ENCODE data around the gene SLC25A36.
A peak's percentile ranks its signal among the peaks of the same experiment; 100 is the strongest.

The SLC25A36 gene

GRCh38 chr3:140911822-140912221, 29.8 kb upstream of the SLC25A36 start:
- Histone ChIP-seq H3K9ac (ENCODE audit: low read length) (no peak overlapping the region), H3K27ac (ENCODE audit: low read depth, low read length) (no peak overlapping the region), H3K4me1 (ENCODE audit: control insufficient read depth, insufficient read depth, low read length) (no peaks in the 10 kb centered on the region), H3K36me3 (ENCODE audit: control insufficient read depth, insufficient read depth, low read length) (no peaks in the 10 kb centered on the region), H3K4me3 (ENCODE audit: low read depth, low read length) (no peak overlapping the region), H3K9me3 (ENCODE audit: control insufficient read depth, insufficient read depth, low read depth, low read length) (no peaks in the 10 kb centered on the region), H3K27me3 (ENCODE audit: control insufficient read depth, insufficient read depth, low read length) (peaks cover 12% of the 10 kb centered on the region)

GRCh38 chr3:140913728-140914127, 27.9 kb upstream of the SLC25A36 start:
- H3K36me3 ChIP-seq (ENCODE audit: control insufficient read depth, insufficient read depth, low read length): no peaks in the 10 kb centered on the region
- no peaks in the 10 kb centered on the region for H3K9me3 ChIP-seq (ENCODE audit: control insufficient read depth, insufficient read depth, low read depth, low read length)
- H3K9ac ChIP-seq (ENCODE audit: low read length): no peak overlapping the region
- H3K4me3 ChIP-seq (ENCODE audit: low read depth, low read length): no peak overlapping the region
- H3K4me1 ChIP-seq (ENCODE audit: control insufficient read depth, insufficient read depth, low read length): no peaks in the 10 kb centered on the region
- H3K27ac ChIP-seq (ENCODE audit: low read depth, low read length): no peak overlapping the region
- H3K27me3 ChIP-seq (ENCODE audit: control insufficient read depth, insufficient read depth, low read length): peaks cover 18% of the 10 kb centered on the region

GRCh38 chr3:140914384-140914945, 27.2 kb upstream of the SLC25A36 start:
- no peaks in the 10 kb centered on the region for H3K9me3 ChIP-seq (ENCODE audit: control insufficient read depth, insufficient read depth, low read depth, low read length)
- H3K4me1 ChIP-seq (ENCODE audit: control insufficient read depth, insufficient read depth, low read length): no peaks in the 10 kb centered on the region
- H3K4me3 ChIP-seq (ENCODE audit: low read depth, low read length): no peak overlapping the region
- H3K27me3 ChIP-seq (ENCODE audit: control insufficient read depth, insufficient read depth, low read length): peaks cover 18% of the 10 kb centered on the region
- no peak overlapping the region for H3K27ac ChIP-seq (ENCODE audit: low read depth, low read length)
- no peak overlapping the region for H3K9ac ChIP-seq (ENCODE audit: low read length)
- H3K36me3 ChIP-seq (ENCODE audit: control insufficient read depth, insufficient read depth, low read length): no peaks in the 10 kb centered on the region

GRCh38 chr3:140916603-140917002, 25.0 kb upstream of the SLC25A36 start:
- no peak overlapping the region for H3K9ac ChIP-seq (ENCODE audit: low read length)
- peaks cover 24% of the 10 kb centered on the region for H3K27me3 ChIP-seq (ENCODE audit: control insufficient read depth, insufficient read depth, low read length)
- no peak overlapping the region for H3K4me3 ChIP-seq (ENCODE audit: low read depth, low read length)
- H3K27ac ChIP-seq (ENCODE audit: low read depth, low read length): no peak overlapping the region
- no peaks in the 10 kb centered on the region for H3K9me3 ChIP-seq (ENCODE audit: control insufficient read depth, insufficient read depth, low read depth, low read length)
- H3K4me1 ChIP-seq (ENCODE audit: control insufficient read depth, insufficient read depth, low read length): no peaks in the 10 kb centered on the region
- H3K36me3 ChIP-seq (ENCODE audit: control insufficient read depth, insufficient read depth, low read length): no peaks in the 10 kb centered on the region

DNA sequence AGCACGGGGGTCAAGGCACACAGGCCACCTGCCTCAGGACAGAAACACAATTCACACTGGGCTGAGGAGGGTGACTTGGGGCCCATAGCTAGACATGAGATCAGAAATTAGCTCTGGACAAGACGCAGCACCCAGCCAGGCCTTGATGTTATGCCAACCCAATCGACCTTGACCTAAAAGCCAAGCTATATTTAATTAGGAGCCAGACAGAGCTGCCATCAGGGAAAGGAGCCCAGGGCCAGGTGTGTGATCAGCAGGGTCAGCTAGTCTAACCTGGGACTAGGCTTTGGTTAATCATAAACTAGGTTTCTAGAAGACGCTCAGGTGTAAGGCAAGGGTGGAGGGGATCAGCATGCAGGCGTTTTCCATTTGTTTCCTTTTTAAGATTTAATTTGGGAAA, 23.9 kb upstream of the SLC25A36 start:
- H3K27me3 ChIP-seq (ENCODE audit: control insufficient read depth, insufficient read depth, low read length): peaks cover 24% of the 10 kb centered on the region
- H3K9ac ChIP-seq (ENCODE audit: low read length): no peak overlapping the region
- no peaks in the 10 kb centered on the region for H3K4me1 ChIP-seq (ENCODE audit: control insufficient read depth, insufficient read depth, low read length)
- H3K36me3 ChIP-seq (ENCODE audit: control insufficient read depth, insufficient read depth, low read length): no peaks in the 10 kb centered on the region
- no peaks in the 10 kb centered on the region for H3K9me3 ChIP-seq (ENCODE audit: control insufficient read depth, insufficient read depth, low read depth, low read length)
- no peak overlapping the region for H3K27ac ChIP-seq (ENCODE audit: low read depth, low read length)
- H3K4me3 ChIP-seq (ENCODE audit: low read depth, low read length): no peak overlapping the region

DNA sequence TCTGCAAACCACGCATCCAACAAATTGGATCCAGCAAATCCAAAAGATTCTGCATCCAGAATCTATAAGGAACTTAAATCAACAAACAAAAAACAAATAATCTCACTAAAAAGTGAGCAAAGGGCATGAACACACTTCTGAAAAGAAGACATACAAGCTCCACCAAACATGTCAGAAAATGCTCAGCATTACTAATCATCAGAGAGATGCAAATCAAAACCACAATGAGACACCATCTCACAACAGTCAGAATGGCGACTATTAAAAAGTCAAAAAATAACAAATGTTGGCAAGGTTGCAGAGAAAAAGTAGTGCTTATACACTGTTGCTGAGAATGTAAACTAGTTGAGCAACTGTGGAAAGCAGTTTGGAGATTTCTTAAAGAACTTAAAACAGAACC, 21.6 kb upstream of the SLC25A36 start:
- H3K9me3 ChIP-seq (ENCODE audit: control insufficient read depth, insufficient read depth, low read depth, low read length): no peaks in the 10 kb centered on the region
- no peak overlapping the region for H3K4me3 ChIP-seq (ENCODE audit: low read depth, low read length)
- H3K27ac ChIP-seq (ENCODE audit: low read depth, low read length): no peak overlapping the region
- no peak overlapping the region for H3K9ac ChIP-seq (ENCODE audit: low read length)
- no peaks in the 10 kb centered on the region for H3K36me3 ChIP-seq (ENCODE audit: control insufficient read depth, insufficient read depth, low read length)
- no peaks in the 10 kb centered on the region for H3K4me1 ChIP-seq (ENCODE audit: control insufficient read depth, insufficient read depth, low read length)
- H3K27me3 ChIP-seq (ENCODE audit: control insufficient read depth, insufficient read depth, low read length): peaks cover 24% of the 10 kb centered on the region

DNA sequence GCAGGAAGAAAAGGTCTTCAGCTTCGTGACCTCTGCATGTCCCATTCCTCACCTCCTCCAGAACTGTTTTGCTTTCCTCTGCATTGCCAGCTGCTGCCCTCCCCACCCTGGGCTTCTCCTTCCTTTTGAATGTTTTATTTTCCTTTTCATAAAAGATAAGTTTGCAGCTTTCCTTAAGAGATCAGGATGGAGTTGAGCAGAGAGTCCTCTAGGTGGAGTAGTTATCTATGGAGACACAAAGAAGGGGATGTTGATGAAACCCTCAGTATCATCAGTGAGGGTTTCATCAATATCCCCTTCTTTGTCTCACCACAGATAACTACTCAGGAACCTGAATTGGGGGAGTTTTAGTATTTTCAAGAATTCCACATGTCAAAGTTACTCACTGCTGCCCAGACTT, 19.0 kb upstream of the SLC25A36 start:
- Histone ChIP-seq H3K27me3 (ENCODE audit: control insufficient read depth, insufficient read depth, low read length) (peaks cover 10% of the 10 kb centered on the region; the same call in 1 of the 2 replicates), H3K9me3 (ENCODE audit: control insufficient read depth, insufficient read depth, low read depth, low read length) (no peaks in the 10 kb centered on the region), H3K36me3 (ENCODE audit: control insufficient read depth, insufficient read depth, low read length) (no peaks in the 10 kb centered on the region), H3K4me3 (ENCODE audit: low read depth, low read length) (no peak overlapping the region), H3K4me1 (ENCODE audit: control insufficient read depth, insufficient read depth, low read length) (no peaks in the 10 kb centered on the region), H3K27ac (ENCODE audit: low read depth, low read length) (no peak overlapping the region), H3K9ac (ENCODE audit: low read length) (no peak overlapping the region)

GRCh38 chr3:140924097-140924873, 17.4 kb upstream of the SLC25A36 start:
- H3K9ac ChIP-seq (ENCODE audit: low read length): no peak overlapping the region
- no peak overlapping the region for H3K4me3 ChIP-seq (ENCODE audit: low read depth, low read length)
- H3K27ac ChIP-seq (ENCODE audit: low read depth, low read length): no peak overlapping the region
- no peaks in the 10 kb centered on the region for H3K36me3 ChIP-seq (ENCODE audit: control insufficient read depth, insufficient read depth, low read length)
- H3K27me3 ChIP-seq (ENCODE audit: control insufficient read depth, insufficient read depth, low read length): peaks cover 7% of the 10 kb centered on the region; the same call in 1 of the 2 replicates
- no peaks in the 10 kb centered on the region for H3K4me1 ChIP-seq (ENCODE audit: control insufficient read depth, insufficient read depth, low read length)
- no peaks in the 10 kb centered on the region for H3K9me3 ChIP-seq (ENCODE audit: control insufficient read depth, insufficient read depth, low read depth, low read length)

GRCh38 chr3:140927279-140928069, 14.2 kb upstream of the SLC25A36 start:
- H3K9ac ChIP-seq (ENCODE audit: low read length): no peak overlapping the region
- H3K27me3 ChIP-seq (ENCODE audit: control insufficient read depth, insufficient read depth, low read length): no peaks in the 10 kb centered on the region
- no peaks in the 10 kb centered on the region for H3K36me3 ChIP-seq (ENCODE audit: control insufficient read depth, insufficient read depth, low read length)
- H3K9me3 ChIP-seq (ENCODE audit: control insufficient read depth, insufficient read depth, low read depth, low read length): no peaks in the 10 kb centered on the region
- no peak overlapping the region for H3K4me3 ChIP-seq (ENCODE audit: low read depth, low read length)
- H3K4me1 ChIP-seq (ENCODE audit: control insufficient read depth, insufficient read depth, low read length): peaks cover 5% of the 10 kb centered on the region; the same call in 1 of the 2 replicates
- no peak overlapping the region for H3K27ac ChIP-seq (ENCODE audit: low read depth, low read length)

DNA sequence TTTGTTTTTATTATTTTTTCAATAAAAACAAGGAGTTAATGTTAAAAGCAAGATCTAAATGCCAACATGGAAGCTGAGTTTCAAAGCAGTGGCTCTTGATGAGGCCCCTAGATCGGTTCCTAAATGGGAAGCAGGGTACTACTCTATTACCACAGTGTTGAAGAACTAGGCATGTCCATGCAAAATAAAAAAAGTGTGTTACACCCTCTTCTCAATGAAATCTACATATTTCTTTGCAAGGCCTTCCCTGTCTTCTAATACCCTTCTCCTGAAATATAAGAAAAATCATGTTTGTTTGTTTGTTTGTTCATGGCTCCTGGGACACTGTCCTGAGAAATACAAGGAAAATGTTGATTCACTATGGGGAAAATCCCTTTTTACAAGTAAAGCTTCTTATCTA, 12.2 kb upstream of the SLC25A36 start:
- no peak overlapping the region for H3K9ac ChIP-seq (ENCODE audit: low read length)
- no peak overlapping the region for H3K27ac ChIP-seq (ENCODE audit: low read depth, low read length)
- H3K4me3 ChIP-seq (ENCODE audit: low read depth, low read length): no peak overlapping the region
- H3K4me1 ChIP-seq (ENCODE audit: control insufficient read depth, insufficient read depth, low read length): peaks cover 5% of the 10 kb centered on the region; the same call in 1 of the 2 replicates
- no peaks in the 10 kb centered on the region for H3K9me3 ChIP-seq (ENCODE audit: control insufficient read depth, insufficient read depth, low read depth, low read length)
- no peaks in the 10 kb centered on the region for H3K36me3 ChIP-seq (ENCODE audit: control insufficient read depth, insufficient read depth, low read length)
- no peaks in the 10 kb centered on the region for H3K27me3 ChIP-seq (ENCODE audit: control insufficient read depth, insufficient read depth, low read length)

GRCh38 chr3:140931016-140931454, 10.6 kb upstream of the SLC25A36 start:
- Histone ChIP-seq H3K4me1 (ENCODE audit: control insufficient read depth, insufficient read depth, low read length) (peaks cover 5% of the 10 kb centered on the region; the same call in 1 of the 2 replicates), H3K4me3 (ENCODE audit: low read depth, low read length) (peak overlapping the region; percentile 79), H3K27me3 (ENCODE audit: control insufficient read depth, insufficient read depth, low read length) (no peaks in the 10 kb centered on the region), H3K27ac (ENCODE audit: low read depth, low read length) (no peak overlapping the region), H3K9me3 (ENCODE audit: control insufficient read depth, insufficient read depth, low read depth, low read length) (no peaks in the 10 kb centered on the region), H3K9ac (ENCODE audit: low read length) (no peak overlapping the region), H3K36me3 (ENCODE audit: control insufficient read depth, insufficient read depth, low read length) (no peaks in the 10 kb centered on the region)

Data from HUES6 (cell line).